ENCODE measurements around the gene BCL2L14.

BCL2L14 gene

DNA sequence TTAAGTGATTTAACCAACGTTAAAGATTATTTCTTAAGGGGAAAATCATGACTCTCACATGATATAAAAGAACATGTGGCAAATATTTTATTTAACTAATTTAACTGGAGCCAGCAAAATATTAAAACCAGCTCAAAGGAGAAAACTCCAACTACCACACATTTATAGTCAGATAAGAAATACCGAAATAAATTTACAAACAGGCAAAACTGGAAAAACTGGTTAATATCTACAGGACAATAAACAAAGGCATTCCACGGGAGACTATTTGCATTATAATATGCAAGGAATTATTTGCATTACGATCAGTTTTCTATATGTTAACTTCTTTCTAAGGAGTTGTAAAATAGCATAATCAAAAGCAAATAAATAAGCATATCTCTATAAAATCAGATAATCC, 13.8 kb upstream of the BCL2L14 start:
- no peak for DNase-seq (ENCODE audit: low read depth)

- no peak for DNase-seq (ENCODE audit: low read depth)
Observed at GRCh38 chr12:12064596-12064995, 6.1 kb upstream of the BCL2L14 start.

GRCh38 chr12:12068751-12069150, 2.0 kb upstream of the BCL2L14 start:
- DNase-seq (ENCODE audit: low read depth), result no peak

DNA sequence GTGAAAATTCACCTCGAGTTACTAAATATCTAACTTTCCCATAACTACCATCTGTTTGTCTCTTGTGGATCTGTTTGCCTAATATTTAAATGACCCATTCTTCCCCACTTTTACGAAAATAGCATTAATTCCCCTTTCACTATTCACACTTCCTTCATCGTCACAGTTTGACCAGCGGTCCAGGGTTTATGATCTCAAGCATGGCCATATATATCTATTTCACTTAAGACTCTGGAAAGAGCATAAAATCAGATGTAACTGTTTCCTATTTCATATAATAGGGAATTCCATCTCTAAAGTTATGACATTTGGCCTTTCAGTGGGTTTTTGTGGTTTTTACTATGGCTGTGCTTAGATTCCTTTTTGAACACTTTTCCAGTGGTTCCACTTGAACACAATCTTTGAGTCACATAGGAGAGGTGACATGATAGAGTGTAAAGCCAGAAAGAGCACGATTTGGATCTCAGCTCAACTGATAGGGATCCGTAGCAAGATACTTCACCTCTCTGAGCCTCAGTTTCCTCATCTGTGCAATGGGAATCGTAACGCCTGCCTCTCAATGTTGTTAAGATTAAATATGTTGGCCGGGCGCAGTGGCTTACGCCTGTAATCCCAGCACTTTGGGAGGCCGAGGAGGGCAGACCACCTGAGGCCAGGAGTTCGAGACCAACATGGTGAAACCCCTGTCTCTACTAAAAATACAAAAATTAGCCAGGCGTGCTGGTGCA, 754 bp upstream of the BCL2L14 start:
- DNase-seq (ENCODE audit: low read depth), result no peak

- DNase-seq (ENCODE audit: low read depth), result peak; percentile 10
Observed at GRCh38 chr12:12072064-12072760, 1.5 kb downstream of the BCL2L14 start.

GRCh38 chr12:12079291-12079690, 8.6 kb downstream of the BCL2L14 start:
- DNase-seq (ENCODE audit: low read depth), result no peak

GRCh38 chr12:12081836-12082497, 11.2 kb downstream of the BCL2L14 start:
- no peak for DNase-seq (ENCODE audit: low read depth)

- DNase-seq (ENCODE audit: low read depth), result no peak
Observed at GRCh38 chr12:12083688-12084087, 12.9 kb downstream of the BCL2L14 start.

DNA sequence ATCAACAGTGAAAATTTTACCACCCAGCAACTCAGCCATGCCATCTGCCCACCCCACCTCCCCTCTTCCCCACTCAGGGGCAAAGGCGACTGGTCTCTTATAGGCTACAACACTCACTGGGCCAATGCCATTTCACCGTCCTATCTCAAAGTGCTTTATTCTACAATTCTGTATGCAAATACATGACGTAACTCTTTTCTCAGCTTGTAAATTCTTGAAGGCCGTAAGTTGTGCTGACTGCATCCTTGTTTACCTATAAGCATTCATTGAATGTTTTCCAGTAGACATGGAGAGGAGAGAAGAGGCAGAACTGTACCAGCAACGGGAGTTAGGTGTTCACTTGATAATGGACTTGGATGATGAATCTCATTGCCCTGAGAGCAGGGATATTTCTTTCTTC, 15.6 kb downstream of the BCL2L14 start:
- DNase-seq (ENCODE audit: low read depth), result no peak

- DNase-seq (ENCODE audit: low read depth), result no peak
Observed at GRCh38 chr12:12086973-12087692, 16.4 kb downstream of the BCL2L14 start.

GRCh38 chr12:12087693-12088034, 16.9 kb downstream of the BCL2L14 start:
- no peak for DNase-seq (ENCODE audit: low read depth)

DNA sequence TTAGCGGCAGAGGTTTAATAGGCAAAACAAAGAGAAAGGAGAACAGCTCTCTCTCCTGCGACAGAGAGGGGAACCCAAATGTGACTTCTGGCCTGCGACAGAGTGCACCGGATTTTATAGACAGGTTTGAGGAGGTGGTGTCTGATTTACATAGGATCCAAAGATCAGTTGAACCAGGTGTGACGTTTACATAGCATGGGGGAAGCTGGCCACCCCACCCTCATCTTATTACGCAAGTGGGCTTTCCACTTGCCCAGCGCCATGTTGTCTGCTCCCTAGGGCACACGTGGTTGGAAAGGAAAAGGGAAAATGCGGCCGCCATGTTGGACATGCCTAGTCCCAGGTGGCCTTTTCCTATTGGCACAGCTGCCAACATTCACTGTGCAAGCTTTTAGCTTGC, 17.4 kb downstream of the BCL2L14 start:
- no peak for DNase-seq (ENCODE audit: low read depth)

DNA sequence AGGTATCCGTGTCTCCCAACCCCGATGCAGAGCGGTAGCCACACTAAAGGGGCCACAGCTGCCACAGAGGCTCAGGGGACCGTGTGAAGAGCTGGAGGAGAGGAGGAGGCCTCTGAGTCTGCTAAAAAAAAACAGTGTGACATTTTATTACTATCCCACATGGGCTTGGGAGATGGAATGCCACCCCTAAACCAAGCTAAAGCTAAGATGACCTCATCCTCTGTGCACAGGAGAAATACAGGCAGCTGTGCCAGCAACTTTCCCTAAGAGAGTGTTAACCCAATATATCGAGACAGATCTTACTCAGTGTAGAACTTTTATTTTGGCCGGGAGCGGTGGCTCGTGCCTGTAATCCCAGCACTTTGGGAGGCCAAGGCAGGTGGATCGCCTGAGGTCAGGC, 18.0 kb downstream of the BCL2L14 start:
- no peak for DNase-seq (ENCODE audit: low read depth)

DNA sequence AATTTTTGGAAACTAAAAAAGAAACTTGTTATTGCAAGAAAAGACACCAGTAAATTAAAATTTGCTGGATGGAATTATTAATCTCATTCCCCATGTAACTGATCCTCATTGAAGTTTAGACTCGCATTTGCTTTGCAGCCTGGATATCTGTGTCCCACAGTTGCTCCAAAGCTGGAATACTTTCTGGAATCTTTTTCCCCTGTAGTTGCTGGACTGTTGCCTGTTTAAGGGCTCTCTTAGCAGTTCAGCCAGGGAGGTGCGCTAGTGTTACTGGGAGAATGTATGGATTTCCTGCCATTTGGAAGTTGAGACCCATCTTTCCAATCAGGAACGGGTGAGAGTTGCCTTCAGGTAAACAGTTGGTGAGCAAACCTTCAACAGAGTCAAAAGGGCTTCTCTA, 20.3 kb downstream of the BCL2L14 start:
- no peak for DNase-seq (ENCODE audit: low read depth)

DNA sequence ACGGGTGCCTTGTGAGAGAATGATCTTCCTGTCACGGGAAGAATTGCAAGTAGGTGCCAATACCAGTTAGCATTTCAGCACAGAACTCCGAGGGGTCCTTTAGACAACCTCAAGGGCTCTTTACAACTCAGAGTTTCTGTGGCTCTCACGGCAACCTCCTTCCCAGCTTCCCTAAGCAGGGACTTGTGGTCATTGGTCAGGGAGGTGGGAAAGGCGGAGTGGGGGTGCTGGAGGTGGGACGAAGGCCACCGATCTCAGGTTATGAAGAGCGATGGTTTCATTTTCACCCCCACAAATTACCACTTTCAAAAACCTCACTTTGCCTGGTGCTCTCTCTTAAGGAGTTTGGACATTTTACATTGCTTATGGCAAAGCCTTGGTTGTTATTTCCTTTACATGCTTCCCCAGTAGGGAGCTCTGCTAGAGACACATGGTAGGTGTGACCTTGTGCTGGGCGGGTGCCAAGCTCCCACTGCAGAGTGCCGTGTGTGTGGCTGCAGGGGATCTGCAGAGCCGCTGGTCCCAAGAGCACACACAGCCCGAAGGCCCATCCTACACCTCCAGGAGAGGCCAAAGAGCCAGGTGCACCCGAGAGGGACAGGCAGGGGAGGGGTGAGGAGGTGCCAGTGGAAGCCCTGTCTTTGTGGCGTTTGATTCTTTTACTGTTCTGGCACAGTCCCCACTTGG, 21.4 kb downstream of the BCL2L14 start:
- DNase-seq (ENCODE audit: low read depth), result no peak

- DNase-seq (ENCODE audit: low read depth), result no peak
Observed at GRCh38 chr12:12094481-12094880, 23.7 kb downstream of the BCL2L14 start.

DNA sequence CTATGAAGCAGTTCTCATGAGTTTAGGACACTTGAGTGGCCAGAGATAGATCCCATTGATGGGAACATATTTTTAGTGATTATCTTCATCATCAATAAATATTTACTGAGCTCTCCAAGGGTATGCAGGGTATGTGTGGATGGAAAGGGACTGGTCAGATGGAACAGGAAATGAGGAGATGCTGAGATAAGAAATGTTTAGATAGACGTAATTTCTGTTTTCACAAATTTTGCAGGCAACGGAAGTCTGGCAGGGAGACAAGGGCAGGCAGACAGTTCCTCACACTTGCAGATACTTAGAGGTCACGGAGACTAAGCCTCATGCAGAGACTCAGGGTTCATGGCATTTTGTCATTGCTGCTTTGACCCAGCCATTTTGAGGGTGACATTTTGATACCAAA, 24.3 kb downstream of the BCL2L14 start:
- no peak for DNase-seq (ENCODE audit: low read depth)

GRCh38 chr12:12097891-12098690, 27.4 kb downstream of the BCL2L14 start:
- no peak for DNase-seq (ENCODE audit: low read depth)

- DNase-seq (ENCODE audit: low read depth), result no peak
Observed at GRCh38 chr12:12098691-12099015, 27.9 kb downstream of the BCL2L14 start.

DNA sequence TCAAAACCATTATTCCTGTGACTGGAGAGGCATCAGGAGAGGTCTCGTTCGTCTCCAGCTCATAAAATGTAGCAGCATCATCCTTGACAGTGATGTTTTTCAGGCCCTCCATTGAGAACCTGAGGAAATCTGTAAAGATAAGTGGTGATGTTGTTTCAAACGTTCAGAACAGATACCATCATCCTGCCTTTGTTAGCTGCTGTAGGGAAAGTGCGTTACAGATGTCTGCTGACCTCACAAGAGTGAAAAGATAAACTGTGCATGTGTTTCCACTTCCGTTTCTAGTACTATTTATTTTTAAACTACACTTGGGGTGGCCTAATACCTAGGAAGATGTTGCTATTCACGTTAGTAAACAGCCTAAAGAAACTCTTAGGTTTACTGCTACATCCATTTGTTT, 28.4 kb downstream of the BCL2L14 start:
- no peak for DNase-seq (ENCODE audit: low read depth)

GRCh38 chr12:12107678-12108077, 36.9 kb downstream of the BCL2L14 start:
- DNase-seq (ENCODE audit: low read depth), result no peak

Data from stimulated activated CD8-positive, alpha-beta memory T cell treated with anti-CD3 and anti-CD28 coated beads, Interleukin-12 subunit alpha, Interleukin-12 subunit beta, amount 100 ng/mL, for 1 hour (primary cell).